HG02571 (cell line): Measurements from ENCODE around the gene UTP4.

Source experiments
- ATAC-seq: cut with Tn5 transposase; IDR thresholded peaks from one replicate; pipeline ENCODE4 v1.9.1; 2021; ENCODE audit warnings: mild to moderate bottlenecking, moderate library complexity; ENCODE audit not compliant: unreplicated experiment

The UTP4 gene

DNA sequence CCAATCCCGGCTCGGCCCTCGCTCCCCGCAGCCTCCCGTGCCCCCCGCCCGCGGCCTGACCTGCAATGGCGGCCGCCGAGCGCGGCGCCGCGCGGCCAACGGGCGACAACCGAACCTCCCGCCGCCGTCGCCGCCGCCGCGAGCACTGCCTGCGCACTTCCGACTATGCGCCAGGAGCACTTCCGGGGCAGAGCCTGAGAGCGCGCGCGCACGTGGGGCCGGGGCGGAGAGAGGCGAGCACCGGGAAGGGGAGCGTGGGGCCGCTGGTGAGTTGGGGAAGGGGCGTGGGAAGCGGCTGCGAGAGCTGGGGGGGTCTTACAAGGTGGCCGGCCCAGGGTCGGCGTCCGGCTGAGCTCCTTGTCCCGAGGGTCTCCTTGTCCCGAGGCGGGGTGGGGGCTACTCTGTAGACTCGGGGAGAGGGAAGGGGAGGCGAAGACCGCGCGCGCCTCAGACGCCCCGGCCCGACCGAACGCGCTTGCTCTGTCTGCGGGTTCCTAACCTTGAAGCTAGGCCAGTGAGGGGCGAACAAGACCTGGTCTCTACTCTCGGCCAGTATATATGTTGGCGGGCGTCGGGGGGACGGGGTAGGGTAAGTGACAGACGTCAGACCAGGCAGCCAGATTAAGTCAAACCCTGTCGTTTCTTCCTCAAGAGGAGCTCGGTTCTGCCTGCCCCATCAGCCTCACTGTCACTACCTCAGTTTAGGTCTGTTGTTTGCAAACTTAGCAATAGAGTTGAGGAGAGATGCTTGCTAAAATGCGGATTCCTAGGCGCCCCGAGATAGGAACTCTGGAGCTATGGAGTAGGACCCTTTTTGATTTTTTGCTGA, at the start of gene UTP4, which contains the start of gene CHTF8:
Gene UTP4 (plus strand): TSS at position 226 of the 829 bp plus-strand sequence. CDS start 811 bp downstream, outside the sequence.
Gene CHTF8 (minus strand): TSS at position 165 of the 829 bp plus-strand sequence. CDS start 11,130 bp downstream, outside the sequence.
- peak; percentile 92 for ATAC-seq

GRCh38 chr16:69083306-69083941, 49.0 kb upstream of the UTP4 start:
- ATAC-seq: no peak

GRCh38 chr16:69084289-69084688, 48.2 kb upstream of the UTP4 start:
- no peak for ATAC-seq

DNA sequence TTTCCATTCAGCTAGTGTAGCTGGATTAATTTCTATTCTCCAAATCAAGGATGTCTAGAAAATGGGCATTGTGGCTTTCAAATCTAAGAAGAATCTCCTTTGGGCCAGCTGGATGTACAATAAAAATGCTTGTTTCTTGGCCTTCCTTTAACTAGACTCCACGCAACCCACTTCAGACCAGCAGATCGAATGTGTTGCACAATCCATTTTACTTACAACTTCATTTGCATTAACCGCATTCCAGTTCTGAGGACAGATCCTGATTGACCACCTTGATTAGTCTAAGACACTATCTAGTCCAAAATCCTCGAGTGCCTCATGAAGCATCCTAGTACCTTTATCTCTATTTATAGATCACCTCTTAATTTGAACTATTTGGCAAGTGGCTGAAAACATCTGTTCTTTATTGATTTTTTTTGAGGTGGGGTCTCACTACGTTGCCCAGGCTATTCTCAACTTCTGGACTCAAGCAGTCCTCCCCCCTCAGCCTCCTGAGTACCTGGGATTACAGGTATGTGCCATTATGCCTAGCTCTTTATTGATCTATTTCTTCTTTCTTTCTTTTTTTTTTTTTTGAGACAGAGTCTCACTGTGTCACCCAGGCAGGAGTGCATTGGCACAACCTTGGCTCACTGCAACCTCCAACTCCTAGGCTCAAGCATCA, 47.3 kb upstream of the UTP4 start:
- no peak for ATAC-seq

DNA sequence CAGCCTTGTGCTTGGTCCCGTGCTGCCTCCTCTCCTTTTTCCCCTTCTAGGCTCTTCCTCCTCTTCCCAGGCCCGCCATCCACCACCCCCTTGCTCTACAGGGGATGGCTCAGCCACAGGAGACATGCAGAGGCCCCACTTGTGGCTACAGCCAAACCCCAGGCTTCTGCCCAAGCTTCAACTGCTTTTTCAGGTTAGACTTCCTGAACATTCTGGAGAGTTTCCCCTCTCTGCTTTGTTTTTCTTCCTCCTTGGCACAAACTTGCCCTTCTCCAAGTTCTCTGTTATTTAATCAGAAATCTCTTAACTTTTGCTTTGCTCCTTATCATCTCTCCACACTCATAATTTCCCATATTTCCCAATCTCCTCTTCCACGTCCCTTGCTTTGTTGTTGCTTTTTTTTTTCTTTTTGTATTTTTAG, 45.3 kb upstream of the UTP4 start:
- ATAC-seq: no peak

GRCh38 chr16:69088684-69089083, 43.8 kb upstream of the UTP4 start:
- no peak for ATAC-seq

- no peak for ATAC-seq
Measured at GRCh38 chr16:69089091-69089910, 43.1 kb upstream of the UTP4 start.

DNA sequence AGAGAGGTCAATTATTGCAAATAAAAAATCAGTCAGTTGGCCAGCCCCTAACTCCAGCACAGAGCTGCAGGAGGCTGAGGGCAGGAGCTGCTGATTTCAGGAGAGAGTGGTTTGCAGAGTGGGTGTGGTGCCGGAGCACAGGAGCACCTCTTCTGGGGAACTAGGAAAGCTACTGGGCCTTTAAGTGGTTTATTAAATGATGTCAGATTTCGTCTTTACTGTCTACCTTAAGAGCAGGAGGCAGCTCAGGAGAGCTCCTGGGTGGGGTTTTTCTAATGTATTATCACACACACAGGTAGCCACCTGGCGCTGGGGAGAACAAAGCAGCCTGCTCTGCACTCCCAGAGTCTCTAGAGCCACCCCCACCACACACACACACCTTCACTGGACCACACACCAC, 38.5 kb upstream of the UTP4 start:
- no peak for ATAC-seq

DNA sequence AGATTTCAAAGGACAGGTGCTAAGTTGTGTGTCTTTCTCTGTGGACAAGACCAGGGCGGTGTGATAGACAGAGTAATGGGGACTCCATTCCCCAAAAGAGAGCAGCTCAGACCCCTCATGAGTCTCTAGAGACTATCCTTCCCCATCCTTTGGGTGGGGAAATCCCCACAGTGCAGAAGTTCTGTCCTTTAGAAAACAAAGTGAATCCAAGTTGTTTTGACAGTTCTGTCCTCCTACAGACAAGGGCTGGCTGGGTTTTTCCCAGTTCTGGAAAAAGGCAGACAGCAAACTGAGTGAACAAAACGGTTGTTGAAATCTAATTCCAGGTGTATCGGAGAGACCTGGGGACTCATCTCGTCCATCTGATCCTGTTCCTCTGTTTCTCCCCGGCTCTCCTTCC, 37.9 kb upstream of the UTP4 start:
- no peak for ATAC-seq

DNA sequence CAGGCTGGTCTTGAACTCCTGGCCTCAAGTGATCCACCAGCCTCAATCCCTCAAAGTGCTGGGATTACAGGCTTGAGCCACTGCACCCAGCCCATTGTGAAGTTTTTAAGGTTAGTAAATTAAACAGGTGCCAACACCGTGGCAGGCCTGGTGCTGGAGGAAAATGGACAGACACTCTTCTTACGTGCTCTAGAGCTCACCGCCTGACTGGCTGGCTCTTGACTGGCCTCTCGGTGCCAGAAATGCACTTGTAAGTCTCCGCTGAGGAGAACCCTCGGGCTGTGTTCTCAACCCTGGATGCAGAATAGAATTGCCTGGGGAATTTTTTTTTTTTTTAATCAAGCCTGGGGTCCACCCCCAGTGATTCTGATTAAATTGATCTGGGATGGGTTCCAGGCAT, 37.3 kb upstream of the UTP4 start:
- ATAC-seq: no peak

- ATAC-seq: no peak
Measured at GRCh38 chr16:69100071-69100691, 32.3 kb upstream of the UTP4 start.

DNA sequence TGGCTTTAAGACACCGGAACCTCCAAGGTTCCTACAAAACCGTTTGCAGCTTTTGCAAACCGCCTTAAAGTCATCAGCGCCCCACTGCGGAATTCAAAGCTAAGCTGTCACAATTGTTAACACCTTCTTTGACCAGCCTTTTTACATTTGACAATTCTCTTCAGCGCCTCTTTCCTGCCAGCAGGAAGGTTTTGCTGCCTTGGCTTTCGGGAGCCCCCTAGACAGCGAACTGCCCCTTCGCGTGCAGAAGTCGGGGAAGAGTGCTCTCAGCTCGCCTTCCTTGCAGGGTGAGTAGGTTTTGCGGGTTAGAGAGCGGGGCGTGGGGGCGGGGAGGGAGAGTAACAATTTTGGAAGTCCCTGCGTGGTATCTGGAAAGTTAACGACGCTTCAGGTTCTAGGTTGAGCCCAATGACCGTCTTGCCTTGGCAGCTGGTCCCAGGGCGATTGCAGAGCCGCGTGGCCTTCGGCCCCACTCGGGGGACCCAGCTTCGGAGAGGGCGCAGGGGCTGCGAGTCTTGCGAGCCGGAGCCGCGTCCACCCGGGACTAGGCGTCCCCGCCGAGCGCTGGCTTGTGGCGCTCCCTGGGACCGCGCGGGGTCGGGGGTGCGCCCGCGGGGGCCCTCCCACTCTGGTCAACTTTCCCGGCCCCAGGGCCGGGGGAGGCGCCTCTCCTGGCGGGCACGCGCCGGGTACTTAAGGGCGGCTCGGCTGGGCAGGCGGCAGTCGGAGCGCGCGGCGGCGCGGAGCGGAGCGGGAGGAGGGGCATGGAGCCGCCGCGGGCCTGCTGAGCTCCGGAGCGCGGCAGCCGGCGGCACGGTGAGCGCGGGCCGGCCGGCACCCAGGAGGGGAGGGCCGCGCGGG, 26.7 kb upstream of the UTP4 start, which contains the start of gene HAS3:
Gene HAS3 (plus strand): TSS at position 153 of the 861 bp plus-strand sequence. CDS start 3,743 bp downstream, outside the sequence.
- no peak for ATAC-seq

- ATAC-seq: no peak
Measured at GRCh38 chr16:69106491-69107315, 25.7 kb upstream of the UTP4 start.

GRCh38 chr16:69107316-69107962, 25.0 kb upstream of the UTP4 start:
- ATAC-seq: no peak

DNA sequence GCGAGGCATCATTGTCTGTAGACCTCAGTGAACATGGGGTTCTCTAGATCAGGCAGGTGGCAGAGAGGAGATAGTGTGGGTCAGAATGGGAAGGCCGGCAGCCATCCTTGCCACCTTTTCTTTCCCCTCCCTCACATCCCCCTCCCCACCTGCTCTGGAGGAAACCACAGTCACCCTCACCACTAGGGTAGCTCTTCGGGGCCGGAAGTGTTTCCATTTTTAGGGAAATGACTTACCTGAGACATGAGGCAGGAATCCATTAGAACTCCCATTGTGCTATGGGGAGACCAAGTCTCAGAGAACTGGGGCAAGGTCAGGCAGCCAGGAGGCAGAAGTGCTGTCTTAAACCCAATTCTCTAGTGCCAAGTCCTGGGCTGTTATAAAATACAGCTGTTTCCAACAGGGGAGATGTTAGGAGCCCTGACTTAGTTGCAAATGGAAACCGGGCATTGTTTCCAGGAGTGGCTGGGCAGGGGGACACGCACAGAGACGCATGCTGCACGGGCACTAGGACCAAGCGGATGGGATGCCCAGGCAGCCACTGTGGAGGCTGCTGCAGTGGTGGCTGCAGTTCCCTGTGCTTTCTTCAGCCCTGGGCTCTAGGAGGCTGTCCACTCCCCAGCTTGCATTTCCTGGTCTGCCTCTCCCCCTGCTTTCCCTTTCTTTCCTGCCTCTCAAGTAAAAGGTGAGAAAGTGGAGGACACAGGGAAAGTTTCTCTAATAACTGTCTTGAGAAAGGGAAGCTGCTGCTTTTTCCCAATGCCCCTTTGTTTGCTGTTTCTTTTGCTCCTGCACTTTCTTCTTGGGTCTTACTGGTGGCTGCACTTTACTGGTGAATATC, 24.2 kb upstream of the UTP4 start:
- ATAC-seq: no peak

DNA sequence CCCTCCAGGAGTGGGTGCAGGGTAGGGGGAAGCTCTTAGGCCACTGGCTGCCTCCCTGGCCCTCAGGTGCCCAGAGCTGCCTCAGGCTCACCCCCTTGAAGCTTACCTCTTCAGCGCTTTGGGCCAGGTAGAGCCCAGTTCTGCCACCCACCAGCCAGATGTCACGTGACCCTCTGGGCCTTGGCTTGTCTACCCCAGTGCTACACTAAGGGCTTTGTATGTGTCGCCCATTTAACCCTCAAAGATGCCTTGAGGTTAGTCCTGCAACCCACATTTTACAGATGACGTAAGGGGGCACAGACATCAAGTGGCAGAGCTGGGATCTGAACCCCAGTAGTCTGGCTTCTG, 23.6 kb upstream of the UTP4 start:
- ATAC-seq: no peak
